ENCODE measurements around the gene ZDHHC9.

Gene ZDHHC9

GRCh38 chrX:129763666-129764065 is 80.0 kb downstream of the ZDHHC9 start:
- no peak for DNase-seq (ENCODE audit: low read depth in 2 of 2)

GRCh38 chrX:129762448-129762847 is 81.2 kb downstream of the ZDHHC9 start:
- no peak for DNase-seq (ENCODE audit: low read depth in 2 of 2)

GRCh38 chrX:129761596-129761995 is 82.1 kb downstream of the ZDHHC9 start:
- no peak for DNase-seq (ENCODE audit: low read depth in 2 of 2)

GRCh38 chrX:129760981-129761380 is 82.7 kb downstream of the ZDHHC9 start:
- no peak for DNase-seq (ENCODE audit: low read depth in 2 of 2)

GRCh38 chrX:129760155-129760554 is 83.5 kb downstream of the ZDHHC9 start:
- no peak for DNase-seq (ENCODE audit: low read depth in 2 of 2)

GRCh38 chrX:129759576-129760061 is 84.1 kb downstream of the ZDHHC9 start:
- DNase-seq (ENCODE audit: low read depth in 2 of 2) = no peak

GRCh38 chrX:129755779-129756650 is 87.7 kb downstream of the ZDHHC9 start:
- no peak for DNase-seq (ENCODE audit: low read depth in 2 of 2)

GRCh38 chrX:129754056-129755024 is 89.3 kb downstream of the ZDHHC9 start:
- no peak for DNase-seq (ENCODE audit: low read depth in 2 of 2)

All from stimulated activated CD8-positive, alpha-beta memory T cell treated with anti-CD3 and anti-CD28 coated beads, Interleukin-2, amount 100 ng/mL, for 48 hours (primary cell).